GM12878 (cell line): Measurements from ENCODE around the gene ITGB3BP. TPM values are rescaled to one million over a fixed set of nuclear protein-coding genes. Genes with fewer than 3 reads are reported as not detected.

ENCODE experiments used
- ATAC-seq: fragments of 200-7000 bp; cut with Tn5 transposase; 3 replicates; pipeline ENCODE4 v1.9.1; 2020; ENCODE audit warnings: mild to moderate bottlenecking, moderate library complexity
- BruUV-seq: library from RNA; stranded (reverse); fragments of 400-500 nt; replicated peaks from 2 replicates; lab custom pipeline; 2021; lab: Mats Ljungman, UMichigan
- CTCF ChIA-PET: fragments of 300-600 bp; sonication (Branson Sonifier 250); formaldehyde crosslinking; extraction: SDS; loops from one replicate; lab custom pipeline; 2021; ENCODE audit warnings: inconsistent platforms; lab: Yijun Ruan, JAX
- POLR2A ChIA-PET: fragments of 350-600 bp; formaldehyde crosslinking; extraction: SDS; loops from one replicate; lab custom pipeline; 2021; ENCODE audit warnings: inconsistent platforms; lab: Charles Lee
- RAD21 ChIA-PET: fragments of 300-600 bp; sonication (Branson Sonifier 250); formaldehyde crosslinking; loops from one replicate; lab custom pipeline; 2023; ENCODE audit warnings: antibody characterized with exemption; ENCODE audit not compliant: unreplicated experiment; lab: Charles Lee
- SMC1A ChIA-PET: fragments of 300-600 bp; sonication (Branson Sonifier 250); formaldehyde crosslinking; loops from one replicate; lab custom pipeline; 2023; ENCODE audit not compliant: unreplicated experiment, uncharacterized antibody; lab: Charles Lee
- DNase-seq: peaks from one replicate; pipeline ENCODE4 v3.0.0-alpha.2; 2011; ENCODE audit warnings: low read depth, low spot score
- FAIRE-seq: peaks from 3 replicates; lab custom pipeline; 2011; peaks lifted over from hg19 to GRCh38; lab: Jason Lieb, UNC
- H2AFZ ChIP-seq: 2 replicates; pipeline ENCODE4 v1.6.0; 2011; ENCODE audit warnings: low read depth, low read length, control low read depth; ENCODE audit not compliant: control insufficient read depth
- H3K27ac ChIP-seq: 2 replicates; pipeline ENCODE4 v1.5.1; 2011; ENCODE audit warnings: control low read depth; ENCODE audit not compliant: control insufficient read depth, insufficient read depth
- H3K27me3 ChIP-seq, 2 experiments: replicated peaks in 1 of 2; 2 replicates each; pipeline versions ENCODE4 v1.6.0 to v1.6.1; 2011; ENCODE audit warnings: low read length in 1 of 2; ENCODE audit not compliant: control insufficient read depth in 2 of 2, insufficient read depth in 2 of 2
- H3K36me3 ChIP-seq, 2 experiments: 2 replicates each; pipeline ENCODE4 v1.5.1; 2011; ENCODE audit warnings: low read length in 1 of 2; ENCODE audit not compliant: control insufficient read depth in 2 of 2, insufficient read depth in 2 of 2
- H3K4me1 ChIP-seq: 2 replicates; pipeline ENCODE4 v1.6.1; 2011; ENCODE audit warnings: mild to moderate bottlenecking, low read length, moderate library complexity, mixed read lengths; ENCODE audit not compliant: control insufficient read depth, insufficient read depth
- H3K4me2 ChIP-seq: 2 replicates; pipeline ENCODE4 v1.6.0; 2011; ENCODE audit warnings: control low read depth; ENCODE audit not compliant: control insufficient read depth, insufficient read depth
- H3K4me3 ChIP-seq: fragments of 200-600 bp; sonication (generic); 2 replicates; pipeline ENCODE4 v1.5.1; 2016
- H3K79me2 ChIP-seq: 2 replicates; pipeline ENCODE4 v1.6.0; 2011; ENCODE audit warnings: low read length; ENCODE audit not compliant: control insufficient read depth, insufficient read depth
- H3K9ac ChIP-seq: 2 replicates; pipeline ENCODE4 v1.8.0; 2011; ENCODE audit warnings: low read length, control low read depth, mixed read lengths; ENCODE audit not compliant: control insufficient read depth, insufficient read depth
- H3K9me3 ChIP-seq: replicated peaks from 3 replicates; pipeline ENCODE4 v1.5.1; 2011; ENCODE audit warnings: mild to moderate bottlenecking, low read length; ENCODE audit not compliant: control insufficient read depth, insufficient read depth
- H4K20me1 ChIP-seq: 2 replicates; pipeline ENCODE4 v1.6.0; 2011; ENCODE audit not compliant: control insufficient read depth, insufficient read depth
- CHD1 ChIP-seq: IDR thresholded peaks from 2 replicates; pipeline ENCODE4 v1.6.1; 2012; ENCODE audit warnings: low read depth, low read length, improper control_type of control experiment
- CHD2 ChIP-seq: IDR thresholded peaks from 2 replicates; pipeline ENCODE4 v1.6.1; 2011; ENCODE audit warnings: low read depth, low read length, improper control_type of control experiment, borderline replicate concordance
- HDAC6 ChIP-seq: fragments of 200-600 bp; sonication (generic); IDR thresholded peaks from one replicate; pipeline ENCODE4 v1.8.0; 2017; ENCODE audit warnings: antibody characterized with exemption; ENCODE audit not compliant: unreplicated experiment
- IKZF1 ChIP-seq: fragments of 450-650 bp; conservative IDR thresholded peaks from 2 replicates; pipeline ENCODE4 v1.6.1; 2017; ENCODE audit warnings: antibody characterized with exemption, mild to moderate bottlenecking
- MEF2A ChIP-seq: IDR thresholded peaks from 2 replicates; pipeline ENCODE4 v1.6.1; 2011; ENCODE audit warnings: low read depth, mild to moderate bottlenecking, low read length, moderate library complexity; ENCODE audit not compliant: insufficient read depth
- MYB ChIP-seq: fragments of 150-350 bp; IDR thresholded peaks from 2 replicates; pipeline ENCODE4 v1.6.1; 2014; ENCODE audit warnings: mild to moderate bottlenecking, low read depth, low read length, borderline replicate concordance
- NRF1 ChIP-seq: conservative IDR thresholded peaks from 2 replicates; pipeline ENCODE4 v1.6.1; 2011; ENCODE audit warnings: mild to moderate bottlenecking, low read depth, low read length, improper control_type of control experiment
- WRNIP1 ChIP-seq: IDR thresholded peaks from 2 replicates; pipeline ENCODE4 v1.6.1; 2011; ENCODE audit warnings: low read depth, low read length, improper control_type of control experiment, borderline replicate concordance
- ZNF207 ChIP-seq: fragments of 450-650 bp; IDR thresholded peaks from 2 replicates; pipeline ENCODE4 v1.6.1; 2014; ENCODE audit warnings: antibody characterized with exemption, mild to moderate bottlenecking, borderline replicate concordance
- ZNF24 ChIP-seq: fragments of 450-650 bp; IDR thresholded peaks from 2 replicates; pipeline ENCODE4 v1.6.1; 2017; ENCODE audit warnings: antibody characterized with exemption, mild to moderate bottlenecking
- WGBS: methylation state at CpG from one replicate; pipeline ENCODE4 v1.1.6; 2016; ENCODE audit warnings: low lambda C conversion rate; ENCODE audit not compliant: insufficient replicate concordance, insufficient coverage; ENCODE audit errors: missing lambda C conversion rate; 5-methylcytosine and 5-hydroxymethylcytosine counted together
- in situ Hi-C: fragments of 300-500 bp; cut with MboI; formaldehyde crosslinking; loops from 9 replicates; pipeline ENCODE4 v1.14.3; 2018; ENCODE audit warnings: mixed read lengths
- intact Hi-C: fragments of 100-400 bp; cut with micrococcal nuclease; formaldehyde crosslinking; loops from one replicate; pipeline ENCODE4 v1.14.2; 2022; ENCODE audit not compliant: unreplicated experiment
- polyA plus RNA-seq, 11 experiments: library from polyadenylated mRNA; depleted of rRNA in 4 of 11; unstranded in 6 of 11; stranded (reverse) in 5 of 11; fragments of >200 nt; fragmentation: Nextera tagmentation in 4 of 11; fragmentation: Illumina TruSeq in 1 of 11; extraction: Ambion mirVana in 4 of 11; extraction: Trizol in 1 of 11; gene quantifications; 1 replicate in 1 of 11; 2 replicates in 10 of 11; pipeline versions ENCODE4 v1.2.1 to v1.2.3, GENCODE V29; 2011 to 2016; ENCODE audit warnings: inconsistent platforms in 2 of 11, missing spikeins in 2 of 11, low read depth in 1 of 11
- total RNA-seq, 4 experiments: library from RNA; depleted of rRNA in 3 of 4; stranded (reverse); fragments of >200 nt in 3 of 4; fragmentation: Illumina TruSeq in 1 of 4; extraction: Trizol in 1 of 4; gene quantifications; 2 replicates each; pipeline versions ENCODE4 v1.2.1 to v1.2.3, GENCODE V29; 2013 to 2021
- TF ChIP-seq, protein P1 (sequence below): fragments of 450-650 bp; IDR thresholded peaks from 2 replicates; pipeline ENCODE4 v1.6.1; 2016; ENCODE audit warnings: mild to moderate bottlenecking
- TF ChIP-seq, protein P2 (sequence below): IDR thresholded peaks from 2 replicates; pipeline ENCODE4 v1.6.1; 2011; ENCODE audit warnings: borderline replicate concordance, low read depth, mild to moderate bottlenecking, moderate library complexity, low read length; ENCODE audit not compliant: insufficient read depth, poor library complexity, severe bottlenecking
- TF ChIP-seq, protein P3 (sequence below): IDR thresholded peaks from 2 replicates; pipeline ENCODE4 v1.6.1; 2011; ENCODE audit warnings: mild to moderate bottlenecking, low read depth, low read length, moderate library complexity; ENCODE audit not compliant: insufficient replicate concordance

ITGB3BP gene
- total and polyA plus RNA-seq, 10 of the 15 experiments (the other 5 are each of a cell fraction or from before 2014, with no cell fraction given), result 39.2 to 86.2 (median 61.8) TPM

DNA sequence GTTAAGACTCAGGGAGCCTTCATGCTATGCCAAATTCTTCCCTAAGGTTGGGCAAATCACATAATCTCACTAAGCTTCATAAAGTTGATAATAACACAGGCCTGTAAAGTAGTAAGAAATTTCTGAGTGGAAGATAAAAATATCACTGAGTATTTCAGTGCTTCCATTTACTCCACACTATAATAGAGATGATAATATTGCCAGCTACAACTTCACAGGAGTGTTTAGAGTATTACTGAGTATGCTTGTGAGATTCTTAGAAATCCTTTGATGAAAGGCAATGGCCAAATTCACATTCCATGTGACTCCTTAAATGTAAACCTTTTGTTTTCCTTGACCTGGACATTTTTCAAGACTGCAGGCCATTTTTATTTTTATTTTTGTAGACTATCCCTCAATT is 10.4 kb downstream of the ITGB3BP start:
- in situ Hi-C loops, result no loop called here
- POLR2A ChIA-PET, result interaction anchor here (0.8 to 1.0 kb wide), 2 partner anchors 9 to 11 kb away, joined by 3 to 4 read pairs; partner anchors contain the start of genes EFCAB7 and ITGB3BP
- Histone ChIP-seq H3K27ac (no peak overlapping the region), H3K9me3 (no peaks in the 10 kb centered on the region; the same call in none of the 3 replicates), H3K36me3 (no peaks in the 10 kb centered on the region), H3K79me2 (no peaks in the 10 kb centered on the region; the same call in none of the 2 replicates), H3K9ac (no peak overlapping the region), H3K4me1 (no peaks in the 10 kb centered on the region), H2AFZ (no peak overlapping the region), H3K27me3 (no peaks in the 10 kb centered on the region), H3K4me2 (no peak overlapping the region)
- no peak for FAIRE-seq
- no TSS peak for BruUV-seq
- DNase-seq, result no peak
- ATAC-seq, result no peak
- SMC1A ChIA-PET, result interaction anchor here (0.6 to 1.0 kb wide), 2 partner anchors 17 to 834 kb away, joined by 3 to 4 read pairs; no protein-coding TSS in a partner anchor
- TF ChIP-seq NRF1, result no peak
- TF ChIP-seq CHD1, result no peak
- no peak for TF ChIP-seq MYB
- no peak for TF ChIP-seq IKZF1
- TF ChIP-seq MEF2A, result no peak
- TF ChIP-seq, all 136 proteins: peak for 0
- Histone ChIP-seq H4K20me1 (no peaks in the 10 kb centered on the region), H3K4me3 (no peak overlapping the region)
- ChIA-PET CTCF (interaction anchor here (0.7 to 1.6 kb wide), 2 partner anchors 9 to 25 kb away, joined by 3 read pairs; no protein-coding TSS in a partner anchor), RAD21 (no interaction called here)
- intact Hi-C loops, result no loop called here

DNA sequence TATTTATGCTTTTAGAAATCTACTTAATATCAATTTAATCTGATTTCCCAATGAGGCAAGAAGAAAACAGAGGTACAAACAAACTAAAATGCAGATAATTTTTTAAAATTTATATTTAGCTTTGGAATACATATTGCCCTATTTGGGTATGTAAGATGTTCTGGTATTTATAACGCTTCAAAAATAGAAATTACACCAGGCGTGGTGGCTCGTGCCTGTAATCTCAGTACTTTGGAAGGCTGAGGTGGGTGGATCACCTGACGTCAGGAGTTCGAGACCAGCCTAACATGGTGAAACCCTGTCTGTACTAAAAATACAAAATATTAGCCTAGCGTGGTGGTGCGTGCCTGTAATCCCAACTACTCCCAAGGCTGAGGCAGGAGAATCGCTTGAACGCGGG is 13.3 kb downstream of the ITGB3BP start:
- Histone ChIP-seq H2AFZ (no peak overlapping the region), H3K27ac (no peak overlapping the region), H3K4me1 (no peaks in the 10 kb centered on the region), H3K4me2 (no peak overlapping the region), H3K27me3 (no peaks in the 10 kb centered on the region), H3K9ac (no peak overlapping the region), H3K79me2 (no peaks in the 10 kb centered on the region; the same call in 1 of the 2 replicates), H3K9me3 (no peaks in the 10 kb centered on the region; the same call in 2 of the 3 replicates), H4K20me1 (no peaks in the 10 kb centered on the region), H3K36me3 (peaks cover 2 to 7% of the 10 kb centered on the region in 2 experiments; a peak in 3 of 4 replicates), H3K4me3 (no peak overlapping the region)
- ChIA-PET SMC1A (no interaction called here), RAD21 (no interaction called here), POLR2A (no interaction called here), CTCF (interaction anchor here (1.7 kb wide), 1 partner anchor 13 kb away, joined by 3 read pairs; no protein-coding TSS in a partner anchor)
- 82% methylated on average over 10 of the region's 10 CpGs for WGBS
- BruUV-seq, result no TSS peak
- ATAC-seq, result no peak
- DNase-seq, result no peak
- in situ Hi-C loops, result no loop called here
- intact Hi-C loops, result no loop called here
- FAIRE-seq, result no peak
- TF ChIP-seq ZNF24 (no peak), CHD2 (no peak), HDAC6 (no peak), WRNIP1 (no peak), ZNF207 (no peak)
- TF ChIP-seq, protein P1, sequence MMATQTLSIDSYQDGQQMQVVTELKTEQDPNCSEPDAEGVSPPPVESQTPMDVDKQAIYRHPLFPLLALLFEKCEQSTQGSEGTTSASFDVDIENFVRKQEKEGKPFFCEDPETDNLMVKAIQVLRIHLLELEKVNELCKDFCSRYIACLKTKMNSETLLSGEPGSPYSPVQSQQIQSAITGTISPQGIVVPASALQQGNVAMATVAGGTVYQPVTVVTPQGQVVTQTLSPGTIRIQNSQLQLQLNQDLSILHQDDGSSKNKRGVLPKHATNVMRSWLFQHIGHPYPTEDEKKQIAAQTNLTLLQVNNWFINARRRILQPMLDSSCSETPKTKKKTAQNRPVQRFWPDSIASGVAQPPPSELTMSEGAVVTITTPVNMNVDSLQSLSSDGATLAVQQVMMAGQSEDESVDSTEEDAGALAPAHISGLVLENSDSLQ, result no peak
- TF ChIP-seq, protein P2, sequence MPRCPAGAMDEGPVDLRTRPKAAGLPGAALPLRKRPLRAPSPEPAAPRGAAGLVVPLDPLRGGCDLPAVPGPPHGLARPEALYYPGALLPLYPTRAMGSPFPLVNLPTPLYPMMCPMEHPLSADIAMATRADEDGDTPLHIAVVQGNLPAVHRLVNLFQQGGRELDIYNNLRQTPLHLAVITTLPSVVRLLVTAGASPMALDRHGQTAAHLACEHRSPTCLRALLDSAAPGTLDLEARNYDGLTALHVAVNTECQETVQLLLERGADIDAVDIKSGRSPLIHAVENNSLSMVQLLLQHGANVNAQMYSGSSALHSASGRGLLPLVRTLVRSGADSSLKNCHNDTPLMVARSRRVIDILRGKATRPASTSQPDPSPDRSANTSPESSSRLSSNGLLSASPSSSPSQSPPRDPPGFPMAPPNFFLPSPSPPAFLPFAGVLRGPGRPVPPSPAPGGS, result no peak
- TF ChIP-seq, protein P3, sequence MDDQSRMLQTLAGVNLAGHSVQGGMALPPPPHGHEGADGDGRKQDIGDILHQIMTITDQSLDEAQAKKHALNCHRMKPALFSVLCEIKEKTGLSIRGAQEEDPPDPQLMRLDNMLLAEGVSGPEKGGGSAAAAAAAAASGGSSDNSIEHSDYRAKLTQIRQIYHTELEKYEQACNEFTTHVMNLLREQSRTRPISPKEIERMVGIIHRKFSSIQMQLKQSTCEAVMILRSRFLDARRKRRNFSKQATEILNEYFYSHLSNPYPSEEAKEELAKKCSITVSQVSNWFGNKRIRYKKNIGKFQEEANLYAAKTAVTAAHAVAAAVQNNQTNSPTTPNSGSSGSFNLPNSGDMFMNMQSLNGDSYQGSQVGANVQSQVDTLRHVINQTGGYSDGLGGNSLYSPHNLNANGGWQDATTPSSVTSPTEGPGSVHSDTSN, result no peak
